ENCODE results near the gene ZIC1.

Gene ZIC1

GRCh38 chr3:147377412-147378367 is 31.5 kb upstream of the ZIC1 start:
- Mint-ChIP-seq H3K27ac (peak overlapping the region in 2 of 3 experiments; percentile 43 to 54), H3K9me3 (no peaks in the 10 kb centered on the region), H3K27me3 (ENCODE audit: low read depth) (peaks cover 98% of the 10 kb centered on the region), H3K4me1 (peaks cover 9% of the 10 kb centered on the region), H3K4me3 (peak overlapping the region; percentile 41 to 62 (median 44)), H3K36me3 (ENCODE audit: low read depth) (no peaks in the 10 kb centered on the region)
- TF ChIP-seq CTCF (IDR thresholded peaks at IDR 0.05; ENCODE audit: unreplicated experiment in 3 of 3) = no peak

- Mint-ChIP-seq H3K27me3 (ENCODE audit: low read depth) (peaks cover 98% of the 10 kb centered on the region), H3K4me1 (peaks cover 9% of the 10 kb centered on the region), H3K4me3 (no peak overlapping the region), H3K27ac (peak overlapping the region in 1 of 3 experiments; percentile 1), H3K36me3 (ENCODE audit: low read depth) (no peaks in the 10 kb centered on the region), H3K9me3 (no peaks in the 10 kb centered on the region)
- no peak for TF ChIP-seq CTCF (IDR thresholded peaks at IDR 0.05; ENCODE audit: unreplicated experiment in 3 of 3)
Observed at GRCh38 chr3:147379651-147380050, 29.5 kb upstream of the ZIC1 start.

GRCh38 chr3:147380387-147380951 is 28.7 kb upstream of the ZIC1 start:
- Mint-ChIP-seq H3K9me3 (no peaks in the 10 kb centered on the region), H3K4me3 (no peak overlapping the region), H3K4me1 (peaks cover 9% of the 10 kb centered on the region), H3K27me3 (ENCODE audit: low read depth) (peaks cover 98% of the 10 kb centered on the region), H3K36me3 (ENCODE audit: low read depth) (no peaks in the 10 kb centered on the region), H3K27ac (peak overlapping the region in 1 of 3 experiments; percentile 20)
- no peak for TF ChIP-seq CTCF (IDR thresholded peaks at IDR 0.05; ENCODE audit: unreplicated experiment in 3 of 3)

GRCh38 chr3:147380977-147381376 is 28.2 kb upstream of the ZIC1 start:
- H3K36me3 Mint-ChIP-seq (ENCODE audit: low read depth) = no peaks in the 10 kb centered on the region
- no peak overlapping the region for H3K27ac Mint-ChIP-seq
- H3K4me3 Mint-ChIP-seq = no peak overlapping the region
- H3K9me3 Mint-ChIP-seq = peaks cover 3% of the 10 kb centered on the region
- TF ChIP-seq CTCF (IDR thresholded peaks at IDR 0.05; ENCODE audit: unreplicated experiment in 3 of 3) = no peak
- H3K27me3 Mint-ChIP-seq (ENCODE audit: low read depth) = peaks cover 98% of the 10 kb centered on the region
- peaks cover 9% of the 10 kb centered on the region for H3K4me1 Mint-ChIP-seq

- TF ChIP-seq CTCF (IDR thresholded peaks at IDR 0.05; ENCODE audit: unreplicated experiment in 3 of 3) = no peak
- Mint-ChIP-seq H3K27me3 (ENCODE audit: low read depth) (peaks cover 98% of the 10 kb centered on the region), H3K4me1 (peaks cover 9% of the 10 kb centered on the region), H3K36me3 (ENCODE audit: low read depth) (no peaks in the 10 kb centered on the region), H3K4me3 (no peak overlapping the region), H3K9me3 (peaks cover 3% of the 10 kb centered on the region), H3K27ac (no peak overlapping the region)
Observed at GRCh38 chr3:147381596-147381995, 27.6 kb upstream of the ZIC1 start.
